H1 (cell line): ENCODE data around the gene AHSP. TPM values are rescaled to one million over a fixed set of nuclear protein-coding genes. Genes with fewer than 3 reads are reported as not detected.

Source experiments
- CTCF ChIA-PET: fragments of 300-600 bp; sonication (Branson Sonifier 250); formaldehyde crosslinking; loops from one replicate; lab custom pipeline; 2021; ENCODE audit not compliant: partially characterized antibody; lab: Charles Lee
- POLR2A ChIA-PET: fragments of 300-600 bp; sonication (Branson Sonifier 250); formaldehyde crosslinking; loops from one replicate; lab custom pipeline; 2021; ENCODE audit warnings: inconsistent platforms; ENCODE audit not compliant: partially characterized antibody; lab: Charles Lee
- DNase-seq, 2 experiments: peaks; one replicate each; pipeline versions ENCODE4 v3.0.0 to v3.0.0-alpha.2; 2010 to 2022; ENCODE audit warnings: low spot score in 2 of 2, low read depth in 1 of 2, mixed read lengths in 1 of 2
- FAIRE-seq: peaks from 2 replicates; lab custom pipeline; 2011; peaks lifted over from hg19 to GRCh38; lab: Jason Lieb, UNC
- H2AFZ ChIP-seq: 2 replicates; pipeline ENCODE4 v1.8.1; 2012; ENCODE audit warnings: low read length, inconsistent platforms
- H2AK5ac ChIP-seq: 2 replicates; pipeline ENCODE4 v1.6.1; 2013; ENCODE audit warnings: low read depth, low read length
- H2BK120ac ChIP-seq: replicated peaks from 2 replicates; pipeline ENCODE3; 2013; ENCODE audit warnings: low read depth, low read length, inconsistent platforms
- H2BK12ac ChIP-seq: 2 replicates; pipeline ENCODE4 v1.6.1; 2013; ENCODE audit warnings: low read depth, low read length
- H2BK15ac ChIP-seq: 2 replicates; pipeline ENCODE4 v1.6.1; 2013; ENCODE audit warnings: low read length
- H2BK20ac ChIP-seq: 2 replicates; pipeline ENCODE4 v1.6.1; 2013; ENCODE audit warnings: low read length
- H2BK5ac ChIP-seq: 2 replicates; pipeline ENCODE4 v1.6.1; 2013; ENCODE audit warnings: low read depth, low read length
- H3K14ac ChIP-seq: 2 replicates; pipeline ENCODE4 v1.6.1; 2013; ENCODE audit warnings: inconsistent platforms; ENCODE audit not compliant: insufficient read length
- H3K18ac ChIP-seq: 2 replicates; pipeline ENCODE4 v1.6.1; 2013; ENCODE audit warnings: low read length; ENCODE audit errors: extremely low read depth
- H3K23ac ChIP-seq: 2 replicates; pipeline ENCODE4 v1.6.1; 2013; ENCODE audit warnings: inconsistent platforms; ENCODE audit not compliant: insufficient read length
- H3K23me2 ChIP-seq: 2 replicates; pipeline ENCODE4 v1.6.1; 2013; ENCODE audit warnings: low read depth, low read length
- H3K27ac ChIP-seq: 2 replicates; pipeline ENCODE4 v1.6.1; 2011; ENCODE audit warnings: low read depth, low read length, inconsistent platforms
- H3K27me3 ChIP-seq, 4 experiments: replicated peaks in 1 of 4; 1 replicate in 1 of 4; 2 replicates in 3 of 4; pipeline versions ENCODE4 v1.6.1 to v1.8.1; 2011 to 2013; ENCODE audit warnings: low read length in 3 of 4, mild to moderate bottlenecking in 3 of 4, inconsistent platforms in 2 of 4, mixed read lengths in 2 of 4, moderate library complexity in 1 of 4; ENCODE audit not compliant: control insufficient read depth in 3 of 4, insufficient read depth in 3 of 4; ENCODE audit errors: extremely low read depth in 1 of 4
- H3K36me3 ChIP-seq, 4 experiments: 2 replicates each; pipeline versions ENCODE4 v1.6.1 to v1.8.1; 2011 to 2013; ENCODE audit warnings: mild to moderate bottlenecking in 4 of 4, low read length in 3 of 4, moderate library complexity in 2 of 4, control low read depth in 1 of 4, inconsistent platforms in 1 of 4; ENCODE audit not compliant: insufficient read depth in 4 of 4, control insufficient read depth in 2 of 4
- H3K4ac ChIP-seq: replicated peaks from 2 replicates; pipeline ENCODE3; 2013; ENCODE audit warnings: low read length, low read depth, mixed read lengths, inconsistent platforms; ENCODE audit not compliant: insufficient read length
- H3K4me1 ChIP-seq, 4 experiments: replicated peaks in 1 of 4; 1 replicate in 1 of 4; 2 replicates in 3 of 4; pipeline versions ENCODE4 v1.6.1 to v1.8.1; 2011 to 2013; ENCODE audit warnings: low read length in 3 of 4, inconsistent platforms in 2 of 4, mixed read lengths in 1 of 4; ENCODE audit not compliant: insufficient read depth in 4 of 4, control insufficient read depth in 3 of 4
- H3K4me2 ChIP-seq, 2 experiments: 2 replicates each; pipeline versions ENCODE4 v1.6.1 to v1.8.1; 2011 to 2013; ENCODE audit warnings: low read depth in 2 of 2, low read length in 2 of 2, control low read depth in 1 of 2, inconsistent platforms in 1 of 2, mild to moderate bottlenecking in 1 of 2; ENCODE audit not compliant: insufficient read depth in 1 of 2
- H3K4me3 ChIP-seq, 4 experiments: fragments of 200-600, 300-600 bp in 1 of 4; sonication (generic), shearing (Covaris generic), sonication (Bioruptor Twin) in 1 of 4; 2 replicates each; pipeline versions ENCODE4 v1.5.1 to v1.8.1; 2011 to 2016; ENCODE audit warnings: low read length in 4 of 4, low read depth in 3 of 4, control low read depth in 2 of 4, inconsistent platforms in 2 of 4, mild to moderate bottlenecking in 2 of 4, mixed read lengths in 1 of 4, moderate library complexity in 1 of 4; ENCODE audit not compliant: insufficient read depth in 2 of 4; ENCODE audit errors: extremely low read depth in 1 of 4
- H3K56ac ChIP-seq: replicated peaks from 2 replicates; pipeline ENCODE3; 2013; ENCODE audit warnings: low read depth, mild to moderate bottlenecking, mixed read lengths, low read length, inconsistent platforms; ENCODE audit not compliant: insufficient read length
- H3K79me1 ChIP-seq: 2 replicates; pipeline ENCODE4 v1.6.1; 2013; ENCODE audit warnings: low read depth, low read length, control low read depth
- H3K79me2 ChIP-seq, 2 experiments: 2 replicates each; pipeline versions ENCODE4 v1.6.1 to v1.8.1; 2012 to 2013; ENCODE audit warnings: low read length in 2 of 2, mild to moderate bottlenecking in 2 of 2, inconsistent platforms in 1 of 2; ENCODE audit not compliant: insufficient read depth in 2 of 2, control insufficient read depth in 1 of 2
- H3K9ac ChIP-seq, 4 experiments: replicated peaks in 1 of 4; 1 replicate in 1 of 4; 2 replicates in 3 of 4; pipeline versions ENCODE4 v1.6.1 to v1.8.1; 2011 to 2013; ENCODE audit warnings: low read depth in 3 of 4, low read length in 3 of 4, control low read depth in 2 of 4, mild to moderate bottlenecking in 2 of 4, moderate library complexity in 2 of 4, inconsistent platforms in 1 of 4; ENCODE audit errors: extremely low read depth in 1 of 4
- H3K9me3 ChIP-seq, 2 experiments: 2 replicates each; pipeline versions ENCODE4 v1.6.1 to v1.8.1; 2012 to 2013; ENCODE audit warnings: mild to moderate bottlenecking in 2 of 2, moderate library complexity in 2 of 2, control low read depth in 1 of 2, inconsistent platforms in 1 of 2, low read depth in 1 of 2, low read length in 1 of 2, mixed read lengths in 1 of 2; ENCODE audit not compliant: insufficient read depth in 2 of 2
- H4K20me1 ChIP-seq, 2 experiments: replicated peaks in 1 of 2; 2 replicates each; pipeline versions ENCODE3 to v1.8.1; 2011 to 2013; ENCODE audit warnings: inconsistent platforms in 2 of 2, low read length in 2 of 2, mild to moderate bottlenecking in 1 of 2; ENCODE audit not compliant: insufficient read depth in 2 of 2, control insufficient read depth in 1 of 2
- H4K5ac ChIP-seq: 2 replicates; pipeline ENCODE4 v1.6.1; 2013; ENCODE audit warnings: low read length, low read depth, mixed read lengths, inconsistent platforms; ENCODE audit not compliant: insufficient read length
- H4K8ac ChIP-seq: 2 replicates; pipeline ENCODE4 v1.8.0; 2013; ENCODE audit warnings: mild to moderate bottlenecking, moderate library complexity, low read length, inconsistent platforms; ENCODE audit not compliant: insufficient read depth; ENCODE audit errors: extremely low read depth
- H4K91ac ChIP-seq: replicated peaks from 2 replicates; pipeline ENCODE3; 2013; ENCODE audit warnings: low read length, mixed read lengths, inconsistent platforms; ENCODE audit not compliant: insufficient read length
- CEBPB ChIP-seq: IDR thresholded peaks from 2 replicates; pipeline ENCODE4 v1.6.1; 2012; ENCODE audit warnings: low read depth, low read length
- GTF2F1 ChIP-seq: IDR thresholded peaks from 2 replicates; pipeline ENCODE4 v1.6.1; 2012; ENCODE audit warnings: low read depth, low read length, improper control_type of control experiment, borderline replicate concordance
- SUZ12 ChIP-seq: fragments of 200-600 bp; sonication (generic); IDR thresholded peaks from 2 replicates; pipeline ENCODE4 v1.6.1; 2012; ENCODE audit warnings: mild to moderate bottlenecking, inconsistent platforms, low read length, moderate library complexity, mixed read lengths
- TAF7 ChIP-seq: optimal IDR thresholded peaks from 2 replicates; pipeline ENCODE3; 2011; ENCODE audit warnings: low read depth, mild to moderate bottlenecking, inconsistent platforms, low read length, moderate library complexity, borderline replicate concordance
- TEAD4 ChIP-seq: IDR thresholded peaks from 2 replicates; pipeline ENCODE4 v1.6.1; 2012; ENCODE audit warnings: low read depth, low read length, inconsistent platforms, mixed read lengths
- WGBS, 2 experiments: shearing (Covaris generic) in 1 of 2; methylation state at CpG; one replicate each; pipeline versions ENCODE4 v1.1.6 to v1.1.7; 2013 to 2015; ENCODE audit warnings: low lambda C conversion rate in 2 of 2, mixed read lengths in 2 of 2, inconsistent platforms in 1 of 2, low coverage in 1 of 2, missing lambda C conversion rate in 1 of 2; ENCODE audit not compliant: insufficient replicate concordance in 2 of 2, insufficient coverage in 1 of 2, insufficient read length in 1 of 2; ENCODE audit errors: extremely low coverage in 1 of 2, missing lambda C conversion rate in 1 of 2; 5-methylcytosine and 5-hydroxymethylcytosine counted together
- polyA plus RNA-seq, 7 experiments: library from polyadenylated mRNA; depleted of rRNA in 3 of 7; stranded (reverse) in 5 of 7; unstranded in 2 of 7; fragments of >200 nt in 5 of 7; fragments of 200-250 nt in 2 of 7; gene quantifications; 1 replicate in 5 of 7; 2 replicates in 1 of 7; 4 replicates in 1 of 7; pipeline versions ENCODE4 v1.2.1 to v1.2.3, GENCODE V29; 2011 to 2013; ENCODE audit warnings: missing spikeins in 2 of 7, mixed read lengths in 2 of 7
- total RNA-seq: library from RNA; stranded (reverse); fragmentation: NEBNext Ultra II Directional; extraction: Animal tissue kit (Norgen Biotek cat#: 25700); gene quantifications from 2 replicates; pipeline ENCODE4 v1.2.1, GENCODE V29; 2021
- TF ChIP-seq, protein P1 (sequence below): IDR thresholded peaks from 2 replicates; pipeline ENCODE4 v1.6.1; 2012; ENCODE audit warnings: inconsistent platforms
- TF ChIP-seq, protein P2 (sequence below): IDR thresholded peaks from 2 replicates; pipeline ENCODE4 v1.6.1; 2012; ENCODE audit warnings: low read length, inconsistent platforms

Gene AHSP
- total and polyA plus RNA-seq, 2 of the 8 experiments (the other 6 are each of a cell fraction or from before 2014, with no cell fraction given): 0.91 to 15.3 TPM

GRCh38 chr16:31484491-31485171 lies 43.1 kb upstream of the AHSP start:
- Histone ChIP-seq H4K20me1 (peaks cover 0 to 14% of the 10 kb centered on the region in 2 experiments), H2BK12ac (no peak overlapping the region), H2AFZ (0 out of 2 replicates have a peak overlapping the region, but pooled peaks have one; percentile 57), H3K9ac (peak overlapping the region in 1 of 4 experiments; percentile 15; a peak in 1 of 7 replicates), H3K23me2 (peaks cover 15% of the 10 kb centered on the region), H3K4me3 (no peak overlapping the region), H3K14ac (no peak overlapping the region), H4K8ac (no peak overlapping the region), H2BK120ac (no peak overlapping the region), H2BK5ac (no peak overlapping the region), H3K79me1 (no peaks in the 10 kb centered on the region), H3K4ac (no peak overlapping the region), H3K27ac (no peak overlapping the region), H3K9me3 (no peaks in the 10 kb centered on the region), H3K4me1 (peaks cover 0 to 8% (median 5%) of the 10 kb centered on the region in 4 experiments; a peak in 5 of 7 replicates), H3K27me3 (peaks cover 14 to 63% (median 45%) of the 10 kb centered on the region in 4 experiments), H3K23ac (no peak overlapping the region), H3K4me2 (peak overlapping the region; percentile 6 to 42; a peak in 3 of 4 replicates), H2AK5ac (no peak overlapping the region), H3K18ac (no peak overlapping the region), H2BK15ac (no peak overlapping the region; the same call in 1 of the 2 replicates), H3K79me2 (no peaks in the 10 kb centered on the region), H3K56ac (no peak overlapping the region), H4K91ac (peak overlapping the region; percentile 30), H3K36me3 (no peaks in the 10 kb centered on the region), H2BK20ac (0 out of 2 replicates have a peak overlapping the region, but pooled peaks have one; percentile 48), H4K5ac (no peak overlapping the region)
- TF ChIP-seq, protein P1, sequence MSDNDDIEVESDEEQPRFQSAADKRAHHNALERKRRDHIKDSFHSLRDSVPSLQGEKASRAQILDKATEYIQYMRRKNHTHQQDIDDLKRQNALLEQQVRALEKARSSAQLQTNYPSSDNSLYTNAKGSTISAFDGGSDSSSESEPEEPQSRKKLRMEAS: no peak
- TF ChIP-seq TAF7: no peak
- TF ChIP-seq, protein P2, sequence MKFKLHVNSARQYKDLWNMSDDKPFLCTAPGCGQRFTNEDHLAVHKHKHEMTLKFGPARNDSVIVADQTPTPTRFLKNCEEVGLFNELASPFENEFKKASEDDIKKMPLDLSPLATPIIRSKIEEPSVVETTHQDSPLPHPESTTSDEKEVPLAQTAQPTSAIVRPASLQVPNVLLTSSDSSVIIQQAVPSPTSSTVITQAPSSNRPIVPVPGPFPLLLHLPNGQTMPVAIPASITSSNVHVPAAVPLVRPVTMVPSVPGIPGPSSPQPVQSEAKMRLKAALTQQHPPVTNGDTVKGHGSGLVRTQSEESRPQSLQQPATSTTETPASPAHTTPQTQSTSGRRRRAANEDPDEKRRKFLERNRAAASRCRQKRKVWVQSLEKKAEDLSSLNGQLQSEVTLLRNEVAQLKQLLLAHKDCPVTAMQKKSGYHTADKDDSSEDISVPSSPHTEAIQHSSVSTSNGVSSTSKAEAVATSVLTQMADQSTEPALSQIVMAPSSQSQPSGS: no peak
- no peak for TF ChIP-seq TEAD4
- no peak for TF ChIP-seq CEBPB
- TF ChIP-seq SUZ12: no peak
- no peak for TF ChIP-seq GTF2F1
- FAIRE-seq: no peak
- CTCF ChIA-PET: interaction anchor here (0.6 to 3.5 kb wide), 3 partner anchors 28 to 228 kb away, joined by 3 to 11 read pairs (median 3); a partner anchor contains a TSS
- 49% methylated on average over 13 of the region's 14 CpGs; no CpG with 5 or more reads in 1 of the 2 experiments for WGBS, 2 experiments
- POLR2A ChIA-PET: interaction anchor here (0.7 to 7.9 kb wide), 4 partner anchors 9 to 23 kb away, joined by 3 to 69 read pairs (median 4); partner anchors contain the start of gene RUSF1
- DNase-seq: no peak
